K562 (cell line): ENCODE data around the gene AGL. TPM values are rescaled to one million over a fixed set of nuclear protein-coding genes. Genes with fewer than 3 reads are reported as not detected.
"Not testable (repeated sequence)": the region's sequence is repeated elsewhere in the genome, so short reads cannot be mapped to it uniquely, and the experiment has no call there.

ENCODE experiments used
- ATAC-seq: fragments of 200-7000 bp; cut with Tn5 transposase; 3 replicates; pipeline ENCODE4 v1.9.1; 2020; ENCODE audit warnings: moderate library complexity
- BruUV-seq: library from RNA; stranded (reverse); fragments of 400-500 nt; replicated peaks from 2 replicates; lab custom pipeline; 2021; lab: Mats Ljungman, UMichigan
- CTCF ChIA-PET: fragments of 300-600 bp; formaldehyde crosslinking; extraction: SDS; loops from one replicate; lab custom pipeline; 2021; ENCODE audit warnings: low intra/inter-chr PET ratio; lab: Yijun Ruan, JAX
- POLR2A ChIA-PET: fragments of 300-600, 350-650 bp; sonication (Branson Sonifier 250); formaldehyde crosslinking; extraction: SDS; loops from one replicate; lab custom pipeline; 2021; ENCODE audit warnings: antibody characterized with exemption, inconsistent platforms; lab: Yijun Ruan, JAX
- DNase-seq, 4 experiments: peaks; one replicate each; pipeline versions ENCODE4 v3.0.0 to v3.0.0-alpha.2; 2011 to 2018; ENCODE audit warnings: low spot score in 3 of 4, mixed read lengths in 3 of 4; ENCODE audit errors: extremely low read depth in 1 of 4
- FAIRE-seq: peaks from 2 replicates; lab custom pipeline; 2011; peaks lifted over from hg19 to GRCh38; lab: Jason Lieb, UNC
- H2AFZ ChIP-seq: 2 replicates; pipeline ENCODE4 v1.6.0; 2011; ENCODE audit warnings: low read depth, low read length, control low read depth, inconsistent platforms
- H3K27ac ChIP-seq: fragments of 200-600 bp; 3 replicates; pipeline ENCODE4 v1.8.0; 2011; ENCODE audit warnings: low read depth, mild to moderate bottlenecking, control low read depth, inconsistent platforms, low read length, moderate library complexity, mixed read lengths; ENCODE audit errors: extremely low read depth
- H3K27me3 ChIP-seq, 2 experiments: fragments of 300-600 bp in 1 of 2; 2 replicates in 1 of 2; 3 replicates in 1 of 2; pipeline versions ENCODE4 v1.6.0 to v1.8.0; 2011; ENCODE audit warnings: inconsistent platforms in 2 of 2, low read length in 2 of 2, mild to moderate bottlenecking in 1 of 2, mixed read lengths in 1 of 2, moderate library complexity in 1 of 2; ENCODE audit not compliant: control insufficient read depth in 2 of 2, insufficient read depth in 2 of 2
- H3K36me3 ChIP-seq: fragments of 300-600 bp; 3 replicates; pipeline ENCODE4 v1.8.0; 2011; ENCODE audit warnings: mild to moderate bottlenecking, low read length, inconsistent platforms; ENCODE audit not compliant: control insufficient read depth, insufficient read depth
- H3K4me1 ChIP-seq, 2 experiments: fragments of 200-600 bp in 1 of 2; replicated peaks in 1 of 2; 2 replicates in 1 of 2; 3 replicates in 1 of 2; pipeline versions ENCODE4 v1.5.1 to v1.8.0; 2011; ENCODE audit warnings: inconsistent platforms in 2 of 2, low read length in 2 of 2, mild to moderate bottlenecking in 1 of 2, mixed read lengths in 1 of 2, moderate library complexity in 1 of 2; ENCODE audit not compliant: control insufficient read depth in 2 of 2, insufficient read depth in 2 of 2
- H3K4me2 ChIP-seq: 2 replicates; pipeline ENCODE4 v1.6.1; 2011; ENCODE audit warnings: low read length, control low read depth, inconsistent platforms, mixed read lengths; ENCODE audit not compliant: insufficient read depth
- H3K4me3 ChIP-seq: fragments of 200-600 bp; sonication (generic), shearing (Covaris generic); 2 replicates; pipeline ENCODE4 v1.5.1; 2016; ENCODE audit warnings: control low read depth, inconsistent platforms
- H3K79me2 ChIP-seq: fragments of 200-600 bp; 3 replicates; pipeline ENCODE4 v1.8.0; 2011; ENCODE audit warnings: low read length, inconsistent platforms; ENCODE audit not compliant: control insufficient read depth, insufficient read depth
- H3K9ac ChIP-seq, 2 experiments: 2 replicates each; pipeline versions ENCODE4 v1.6.0 to v1.6.1; 2011; ENCODE audit warnings: low read depth in 2 of 2, low read length in 2 of 2, control low read depth in 1 of 2, inconsistent platforms in 1 of 2, mild to moderate bottlenecking in 1 of 2, mixed read lengths in 1 of 2; ENCODE audit not compliant: insufficient read depth in 1 of 2
- H3K9me1 ChIP-seq: one replicate; pipeline ENCODE4 v1.6.0; 2011; ENCODE audit warnings: inconsistent platforms, mild to moderate bottlenecking, low read length, moderate library complexity; ENCODE audit not compliant: control insufficient read depth, insufficient read depth
- H3K9me3 ChIP-seq: replicated peaks from 2 replicates; pipeline ENCODE4 v1.5.1; 2011; ENCODE audit warnings: low read depth, low read length, inconsistent platforms; ENCODE audit not compliant: control insufficient read depth, insufficient read depth
- H4K20me1 ChIP-seq: replicated peaks from 2 replicates; pipeline ENCODE4 v1.6.1; 2011; ENCODE audit warnings: low read length, inconsistent platforms, mixed read lengths; ENCODE audit not compliant: control insufficient read depth, insufficient read depth
- ARID1B ChIP-seq: fragments of 450-650 bp; IDR thresholded peaks from 2 replicates; pipeline ENCODE4 v1.6.1; 2016; ENCODE audit warnings: antibody characterized with exemption, mild to moderate bottlenecking, inconsistent platforms
- CBFA2T3 ChIP-seq: fragments of 450-650 bp; IDR thresholded peaks from 2 replicates; pipeline ENCODE4 v1.6.1; 2017
- DMBX1 ChIP-seq: fragments of 250-450 bp; sonication (Bioruptor Pico); IDR thresholded peaks from 2 replicates; pipeline ENCODE4 v1.8.0; 2022; ENCODE audit warnings: inconsistent platforms, mild to moderate bottlenecking, moderate library complexity, borderline replicate concordance
- NFE2L1 ChIP-seq: fragments of 450-650 bp; IDR thresholded peaks from 2 replicates; pipeline ENCODE4 v1.6.1; 2016; ENCODE audit warnings: missing genetic modification characterization, low read depth, mild to moderate bottlenecking, missing compliant biosample characterization, moderate library complexity, borderline replicate concordance
- PTTG1 ChIP-seq: fragments of 450-650 bp; IDR thresholded peaks from 2 replicates; pipeline ENCODE4 v1.6.1; 2016; ENCODE audit warnings: low read depth, mild to moderate bottlenecking, missing genetic modification characterization, missing compliant biosample characterization
- TAL1 ChIP-seq: fragments of 450-650 bp; IDR thresholded peaks from 2 replicates; pipeline ENCODE4 v1.6.1; 2016; ENCODE audit warnings: mild to moderate bottlenecking
- ZNF592 ChIP-seq: fragments of 450-650 bp; IDR thresholded peaks from 2 replicates; pipeline ENCODE4 v1.6.1; 2017; ENCODE audit warnings: antibody characterized with exemption, mild to moderate bottlenecking
- WGBS: fragments of 100-300 bp; shearing (Covaris generic); methylation state at CpG from one replicate; pipeline ENCODE4 v1.1.6; 2016; ENCODE audit warnings: low coverage, mixed read lengths; ENCODE audit not compliant: insufficient coverage; ENCODE audit errors: missing lambda C conversion rate; 5-methylcytosine and 5-hydroxymethylcytosine counted together
- in situ Hi-C: fragments of 300-500 bp; cut with MboI; formaldehyde crosslinking; loops from 4 replicates; pipeline ENCODE4 v1.15.0; 2018; ENCODE audit warnings: inconsistent platforms, mixed read lengths
- intact Hi-C: fragments of 100-400 bp; cut with micrococcal nuclease; formaldehyde crosslinking; loops from 2 replicates; pipeline ENCODE4 v1.14.2; 2022
- polyA plus RNA-seq, 8 experiments: library from polyadenylated mRNA; depleted of rRNA in 4 of 8; stranded (reverse) in 5 of 8; unstranded in 3 of 8; fragments of >200 nt; fragmentation: Nextera tagmentation in 2 of 8; fragmentation: Illumina TruSeq in 1 of 8; extraction: Ambion mirVana in 2 of 8; extraction: Trizol in 1 of 8; gene quantifications; 2 replicates each; pipeline versions ENCODE4 v1.2.1 to v1.2.3, GENCODE V29; 2011 to 2014; ENCODE audit warnings: inconsistent platforms in 1 of 8, missing spikeins in 1 of 8
- total RNA-seq, 7 experiments: library from RNA; depleted of rRNA in 6 of 7; stranded (reverse); fragments of >200 nt in 6 of 7; fragmentation: Illumina TruSeq in 2 of 7; extraction: Trizol in 2 of 7; gene quantifications; 2 replicates each; pipeline versions ENCODE4 v1.2.1 to v1.2.3, GENCODE V29; 2011 to 2021; ENCODE audit warnings: low replicate concordance in 1 of 7

The AGL gene
- total and polyA plus RNA-seq, 9 of the 15 experiments (the other 6 are each of a cell fraction or from before 2014, with no cell fraction given), result 6.3 to 20.4 (median 12.4) TPM

GRCh38 chr1:99959189-99959705 is 109.1 kb downstream of the AGL start:
- intact Hi-C loops, result loop anchor here (5.0 kb wide), 1 partner anchor 152 kb away; no protein-coding TSS in a partner anchor

More at GRCh38 chr1:99959189-99959705, 109.1 kb downstream of the AGL start:
- H2AFZ ChIP-seq, H3K4me2 ChIP-seq, H3K9me3 ChIP-seq, CTCF ChIA-PET, H3K9ac ChIP-seq, H3K9me1 ChIP-seq, BruUV-seq, H3K36me3 ChIP-seq, H3K4me3 ChIP-seq, POLR2A ChIA-PET, ATAC-seq, DNase-seq, H3K4me1 ChIP-seq, H4K20me1 ChIP-seq, FAIRE-seq, H3K27me3 ChIP-seq, in situ Hi-C loops, H3K79me2 ChIP-seq, H3K27ac ChIP-seq: not testable (repeated sequence)
- 15% methylated on average over 7 of the region's 7 CpGs for WGBS
- TF ChIP-seq PTTG1 (0 out of 2 replicates have a peak, but pooled peaks have one; percentile 28), TAL1 (peak; percentile 7; the same call in 1 of the 2 replicates), ZNF592 (peak; percentile 85), NFE2L1 (tag) (0 out of 2 replicates have a peak, but pooled peaks have one; percentile 16), CBFA2T3 (peak; percentile 34; the same call in 1 of the 2 replicates), DMBX1 (CRISPR knock-in tag) (peak; percentile 60; the same call in 1 of the 2 replicates), ARID1B (peak; percentile 25; the same call in 1 of the 2 replicates)
